Gastroesophageal sphincter (tissue), 4 donors: ENCODE measurements around the gene INO80E. TPM values are rescaled to one million over a fixed set of nuclear protein-coding genes. Genes with fewer than 3 reads are reported as not detected.

Source experiments
- ATAC-seq: fragments of 150-250 bp; one replicate; pipeline ENCODE4 v1.9.1; 2016; ENCODE audit warnings: mild to moderate bottlenecking, moderate library complexity
- H3K27ac ChIP-seq, 4 donors: fragments of 200-600 bp; sonication (generic) in 3 of 4; 1 replicate in 3 of 4; 2 replicates in 1 of 4; pipeline ENCODE4 v1.5.1; 2016 to 2019
- H3K27me3 ChIP-seq: fragments of 200-600 bp; sonication (generic); one replicate; pipeline ENCODE4 v1.5.1; 2019
- H3K36me3 ChIP-seq, 2 donors: fragments of 200-600 bp; sonication (generic); one replicate each; pipeline ENCODE4 v1.5.1; 2019; ENCODE audit warnings: control low read depth in 1 of 2
- H3K4me1 ChIP-seq, 3 donors: fragments of 200-600 bp; sonication (generic); 1 replicate in 2 of 3; 2 replicates in 1 of 3; pipeline ENCODE4 v1.5.1; 2016 to 2019; ENCODE audit warnings: control low read depth in 2 of 3
- H3K4me3 ChIP-seq, 2 donors: fragments of 200-600 bp; sonication (generic); one replicate each; pipeline ENCODE4 v1.5.1; 2019; ENCODE audit warnings: mild to moderate bottlenecking in 1 of 2, moderate library complexity in 1 of 2
- H3K9me3 ChIP-seq, 3 donors: fragments of 200-600 bp; sonication (generic); one replicate each; pipeline ENCODE4 v1.5.1; 2017 to 2019; ENCODE audit warnings: control low read depth in 2 of 3
- CTCF ChIP-seq, 4 experiments: fragments of 200-600 bp in 2 of 4; fragments of 450-650 bp in 2 of 4; sonication (generic) in 1 of 4; IDR thresholded peaks; one replicate each; pipeline ENCODE4 v1.5.1; 2017 to 2019; ENCODE audit warnings: antibody characterized with exemption in 4 of 4, mild to moderate bottlenecking in 2 of 4, moderate library complexity in 2 of 4
- EP300 ChIP-seq: sonication (generic); formaldehyde crosslinking; IDR thresholded peaks from one replicate; pipeline ENCODE4 v1.6.1; 2017; ENCODE audit warnings: antibody characterized with exemption, mild to moderate bottlenecking
- POLR2A ChIP-seq, 2 donors: fragments of 450-650 bp; IDR thresholded peaks; one replicate each; pipeline ENCODE4 v1.6.1; 2017; ENCODE audit warnings: antibody characterized with exemption in 2 of 2, mild to moderate bottlenecking in 2 of 2, moderate library complexity in 1 of 2
- POLR2AphosphoS5 ChIP-seq: sonication (generic); formaldehyde crosslinking; IDR thresholded peaks from one replicate; pipeline ENCODE4 v1.6.1; 2017; ENCODE audit warnings: antibody characterized with exemption
- WGBS, 2 donors: methylation state at CpG; one replicate each; pipeline ENCODE4 v1.1.5; 2018; ENCODE audit warnings: low coverage in 1 of 2; 5-methylcytosine and 5-hydroxymethylcytosine counted together
- total RNA-seq, 4 donors: library from RNA; depleted of rRNA; stranded (reverse); fragments of >200 nt; gene quantifications; one replicate each; pipeline ENCODE4 v1.1.0, GENCODE V29; 2016

Gene INO80E
- total RNA-seq, 4 donors from 2014 or later, result 40.9 to 82.2 (median 74.4) TPM

DNA sequence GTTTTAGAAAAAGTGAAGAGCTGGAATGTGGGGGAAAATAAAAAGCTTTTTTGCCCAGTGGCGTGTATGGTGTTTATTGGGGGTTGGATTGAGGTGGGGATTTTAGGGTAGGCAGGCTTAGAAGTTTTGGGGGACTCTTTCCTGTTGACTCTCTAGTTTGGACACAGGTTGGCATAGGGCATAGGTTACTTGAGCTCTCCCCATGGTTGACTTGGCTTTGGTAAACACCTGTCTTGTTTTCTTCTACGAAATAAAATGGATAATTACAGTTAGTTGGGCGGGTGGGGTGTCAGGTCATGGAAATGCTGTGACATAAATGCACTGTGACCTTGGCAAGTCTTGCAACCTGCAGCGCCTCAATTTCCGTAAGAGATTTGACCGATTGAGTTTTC lies 23.1 kb upstream of the INO80E start:
- Histone ChIP-seq H3K36me3 (peaks cover 0 to 49% of the 10 kb centered on the region in 2 donors), H3K4me3 (peak overlapping the region in 1 of 2 donors; percentile 95), H3K27me3 (no peaks in the 10 kb centered on the region), H3K27ac (peak overlapping the region in 3 of 4 donors; percentile 92 to 94 (median 92)), H3K4me1 (peaks cover 5 to 44% (median 29%) of the 10 kb centered on the region in 3 donors), H3K9me3 (no peaks in the 10 kb centered on the region)
- 90% methylated on average over 3 of the region's 6 CpGs for WGBS, 2 donors
- ATAC-seq, result no peak
- no peak for TF ChIP-seq CTCF (IDR thresholded peaks at IDR 0.05)
- no peak for TF ChIP-seq POLR2AphosphoS5
- no peak for TF ChIP-seq EP300
- TF ChIP-seq POLR2A (IDR thresholded peaks at IDR 0.05), result no peak

- Histone ChIP-seq H3K4me1 (peaks cover 5 to 50% (median 31%) of the 10 kb centered on the region in 3 donors), H3K4me3 (peak within 1 kb of the TSS; percentile 83 to 95), H3K27me3 (no peaks in the 10 kb centered on the region), H3K27ac (peak within 1 kb of the TSS; percentile 83 to 94 (median 92)), H3K9me3 (no peaks in the 10 kb centered on the region), H3K36me3 (peaks cover 0 to 49% of the 10 kb centered on the region in 2 donors)
- WGBS, 2 donors, result 1 to 7% methylated on average over 3 to 15 of the region's 75 CpGs
- peak; percentile 99 for ATAC-seq
- peak in 1 of 4 experiments; percentile 16 for TF ChIP-seq CTCF (IDR thresholded peaks at IDR 0.05)
- peak; percentile 71 to 76 for TF ChIP-seq POLR2A (IDR thresholded peaks at IDR 0.05)
- no peak for TF ChIP-seq EP300
- TF ChIP-seq POLR2AphosphoS5, result peak; percentile 83
These were observed 22.4 kb upstream of the INO80E start, which contains the start of gene TAOK2 for GRCh38 chr16:29973384-29974246. Gene TAOK2, plus strand, starts transcription at chr16:29973868. Its CDS starts 3,905 bp downstream, at chr16:29977773.

DNA sequence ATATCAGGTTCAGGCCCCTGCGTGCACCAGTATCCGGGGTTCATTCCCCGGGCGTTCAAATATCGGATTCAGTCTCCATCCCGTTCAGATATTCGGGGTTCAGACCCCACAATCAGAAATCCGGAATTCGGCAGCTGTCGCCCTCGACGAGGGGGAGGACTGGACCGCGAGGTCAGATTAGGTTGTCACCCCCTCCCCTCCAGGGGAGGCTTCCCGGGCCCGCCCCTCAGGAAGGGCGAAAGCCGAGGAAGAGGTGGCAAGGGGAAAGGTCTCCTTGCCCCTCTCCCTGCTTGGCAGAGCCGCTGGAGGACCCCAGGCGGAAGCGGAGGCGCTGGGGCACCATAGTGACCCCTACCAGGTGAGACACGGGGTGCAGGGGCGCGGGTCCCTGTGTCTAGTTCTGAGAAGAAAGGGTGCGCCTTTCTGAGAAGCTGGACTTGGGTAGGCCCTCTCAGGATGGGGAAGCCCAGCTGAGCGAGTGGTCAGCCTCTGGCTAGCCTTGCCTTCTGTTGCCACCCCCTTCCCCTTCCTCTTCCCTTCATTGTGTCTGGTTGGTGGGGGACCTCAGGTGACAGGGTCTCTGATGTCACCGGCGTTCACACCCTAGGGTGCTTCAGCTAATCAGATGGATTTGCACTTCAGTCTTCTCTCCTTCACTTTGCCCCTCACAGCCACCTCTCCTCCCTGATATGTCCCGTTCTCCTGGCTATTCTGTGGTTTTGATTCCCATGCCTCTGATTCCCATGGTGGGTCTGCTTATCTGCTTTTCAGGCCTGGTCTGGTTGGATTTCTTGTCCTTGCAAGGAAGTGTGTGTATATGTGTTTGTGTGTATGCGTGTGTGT lies 21.5 kb upstream of the INO80E start:
- Histone ChIP-seq H3K4me1 (peaks cover 5 to 51% (median 31%) of the 10 kb centered on the region in 3 donors), H3K9me3 (no peaks in the 10 kb centered on the region), H3K27ac (peak overlapping the region; percentile 83 to 94 (median 92)), H3K4me3 (peak overlapping the region; percentile 83 to 95), H3K36me3 (peaks cover 0 to 49% of the 10 kb centered on the region in 2 donors), H3K27me3 (no peaks in the 10 kb centered on the region)
- 0 to 6% methylated on average over 5 to 9 of the region's 31 CpGs for whole genome bisulfite sequencing, 2 donors
- ATAC-seq, result no peak
- TF ChIP-seq POLR2A (IDR thresholded peaks at IDR 0.05) (peak in 1 of 2 donors; percentile 16), EP300 (no peak)

DNA sequence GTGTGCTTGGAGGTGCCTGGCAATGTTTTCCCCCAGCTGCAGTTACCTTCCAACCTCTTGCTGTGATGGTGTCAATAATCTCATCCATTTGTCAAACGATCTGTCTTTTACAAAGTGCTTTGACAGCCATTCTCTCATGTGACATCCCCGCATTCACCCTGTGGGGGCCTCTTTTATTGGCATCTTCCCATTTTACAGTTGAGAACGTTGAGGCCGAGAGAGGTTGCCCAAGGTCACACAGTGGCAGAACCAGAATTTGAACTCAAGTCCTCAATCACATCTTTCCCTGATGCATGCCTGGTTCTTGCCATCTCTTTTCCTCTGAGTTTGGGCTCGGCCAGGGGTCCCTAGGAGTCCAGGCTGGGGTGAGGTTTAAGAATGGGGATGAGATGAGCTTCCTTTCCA lies 20.9 kb upstream of the INO80E start:
- WGBS, 2 donors, result 9 to 80% methylated on average over 1 to 2 of the region's 5 CpGs
- Histone ChIP-seq H3K27me3 (no peaks in the 10 kb centered on the region), H3K9me3 (no peaks in the 10 kb centered on the region), H3K4me1 (peaks cover 5 to 51% (median 31%) of the 10 kb centered on the region in 3 donors), H3K27ac (peak overlapping the region in 3 of 4 donors; percentile 92 to 94 (median 92)), H3K4me3 (peak overlapping the region; percentile 83 to 95), H3K36me3 (peaks cover 0 to 49% of the 10 kb centered on the region in 2 donors)
- TF ChIP-seq POLR2A (IDR thresholded peaks at IDR 0.05) (no peak), POLR2AphosphoS5 (no peak)
- ATAC-seq, result no peak

DNA sequence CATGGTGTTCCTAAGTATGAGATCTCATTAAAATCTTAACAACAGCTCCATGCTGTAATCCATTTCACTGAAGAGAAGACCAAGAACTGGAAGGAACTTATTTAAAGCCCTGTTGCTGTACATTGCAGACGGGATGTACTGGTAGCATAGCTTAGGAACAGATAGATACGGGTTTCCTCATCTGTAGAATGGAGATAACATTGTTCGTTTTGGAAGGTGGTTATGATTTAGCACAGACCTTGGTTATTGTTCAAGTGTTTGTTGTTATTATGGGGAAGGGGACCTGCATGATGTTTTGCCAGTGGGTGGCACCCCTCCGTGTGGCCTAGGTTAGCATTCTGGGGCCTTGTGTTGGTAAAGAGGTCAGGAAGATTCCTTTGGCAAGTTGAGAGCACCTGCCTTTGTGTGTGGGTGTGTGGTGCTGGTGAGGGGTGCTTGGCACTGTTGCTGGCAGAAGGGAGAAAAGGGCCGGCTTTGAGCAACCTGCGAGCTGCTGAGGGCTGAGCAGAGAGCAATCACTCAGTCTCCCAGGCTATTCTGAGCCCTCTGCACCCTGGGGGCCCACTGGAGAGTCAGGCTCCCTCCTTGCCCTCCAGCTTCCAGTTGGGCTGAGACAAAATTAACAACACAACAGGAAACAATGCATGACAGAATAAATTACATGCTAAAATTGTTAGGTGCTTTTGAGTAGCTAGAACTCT lies 20.1 kb upstream of the INO80E start:
- no peaks in the 10 kb centered on the region for H3K27me3 ChIP-seq
- WGBS, 2 donors, result 13 to 20% methylated on average over 4 to 5 of the region's 6 CpGs
- H3K4me3 ChIP-seq, result peak overlapping the region in 1 of 2 donors; percentile 95
- no peak for ATAC-seq
- no peaks in the 10 kb centered on the region for H3K9me3 ChIP-seq
- peaks cover 5 to 51% (median 31%) of the 10 kb centered on the region in 3 donors for H3K4me1 ChIP-seq
- H3K27ac ChIP-seq, result peak overlapping the region in 3 of 4 donors; percentile 92 to 94 (median 92)
- no peak for TF ChIP-seq CTCF (IDR thresholded peaks at IDR 0.05)
- TF ChIP-seq POLR2A (IDR thresholded peaks at IDR 0.05), result no peak
- TF ChIP-seq EP300, result no peak
- TF ChIP-seq POLR2AphosphoS5, result no peak
- peaks cover 0 to 50% of the 10 kb centered on the region in 2 donors for H3K36me3 ChIP-seq
